ENCODE measurements around the gene LRRC26.

The LRRC26 gene

GRCh38 chr9:137172901-137173795 lies 3.3 kb upstream of the LRRC26 start:
- peak in 1 of 2 experiments; percentile 60 for DNase-seq (ENCODE audit: low read depth in 1 of 2, low spot score in 1 of 2)
- TF ChIP-seq CTCF (IDR thresholded peaks at IDR 0.05; ENCODE audit: insufficient read depth, low read length) (no peak), REST (IDR thresholded peaks at IDR 0.05; ENCODE audit: insufficient replicate concordance, low read depth) (peak; percentile 34), POLR2AphosphoS5 (IDR thresholded peaks at IDR 0.05; ENCODE audit: low read depth) (peak; percentile 93), GABPA (IDR thresholded peaks at IDR 0.05; ENCODE audit: low read depth) (peak; percentile 47; the same call in 1 of the 2 replicates), SPI1 (IDR thresholded peaks at IDR 0.05; ENCODE audit: borderline replicate concordance, low read depth) (peak; percentile 93)
- H3K27ac ChIP-seq (replicated peaks), result peak overlapping the region; percentile 36
- peaks cover under 1% of the 10 kb centered on the region for H3K27me3 ChIP-seq (ENCODE audit: insufficient read depth, poor library complexity, severe bottlenecking)
- H3K4me3 ChIP-seq (replicated peaks; ENCODE audit: insufficient read depth, low read length), result no peak overlapping the region

- no peak for DNase-seq (ENCODE audit: low read depth in 1 of 2, low spot score in 1 of 2)
Measured at GRCh38 chr9:137171149-137171900, 1.5 kb upstream of the LRRC26 start.

More at GRCh38 chr9:137171149-137171900, 1.5 kb upstream of the LRRC26 start:
- H3K27me3 ChIP-seq (ENCODE audit: insufficient read depth, poor library complexity, severe bottlenecking), result peaks cover 11% of the 10 kb centered on the region
- no peak overlapping the region for H3K4me3 ChIP-seq (replicated peaks; ENCODE audit: insufficient read depth, low read length)
- H3K27ac ChIP-seq (replicated peaks), result no peak overlapping the region
- no peak for TF ChIP-seq SPI1 (IDR thresholded peaks at IDR 0.05; ENCODE audit: borderline replicate concordance, low read depth)
- TF ChIP-seq POLR2AphosphoS5 (IDR thresholded peaks at IDR 0.05; ENCODE audit: low read depth), result no peak
- TF ChIP-seq CTCF (IDR thresholded peaks at IDR 0.05; ENCODE audit: insufficient read depth, low read length), result no peak
- no peak for TF ChIP-seq GABPA (IDR thresholded peaks at IDR 0.05; ENCODE audit: low read depth)
- no peak for TF ChIP-seq REST (IDR thresholded peaks at IDR 0.05; ENCODE audit: insufficient replicate concordance, low read depth)

Data from HL-60 (cell line).